ENCODE results near the gene RNASEH2A. TPM values are rescaled to one million over a fixed set of nuclear protein-coding genes. Genes with fewer than 3 reads are reported as not detected.

RNASEH2A gene
- total RNA-seq, 1 experiment from 2014 or later, result 68.8 TPM

DNA sequence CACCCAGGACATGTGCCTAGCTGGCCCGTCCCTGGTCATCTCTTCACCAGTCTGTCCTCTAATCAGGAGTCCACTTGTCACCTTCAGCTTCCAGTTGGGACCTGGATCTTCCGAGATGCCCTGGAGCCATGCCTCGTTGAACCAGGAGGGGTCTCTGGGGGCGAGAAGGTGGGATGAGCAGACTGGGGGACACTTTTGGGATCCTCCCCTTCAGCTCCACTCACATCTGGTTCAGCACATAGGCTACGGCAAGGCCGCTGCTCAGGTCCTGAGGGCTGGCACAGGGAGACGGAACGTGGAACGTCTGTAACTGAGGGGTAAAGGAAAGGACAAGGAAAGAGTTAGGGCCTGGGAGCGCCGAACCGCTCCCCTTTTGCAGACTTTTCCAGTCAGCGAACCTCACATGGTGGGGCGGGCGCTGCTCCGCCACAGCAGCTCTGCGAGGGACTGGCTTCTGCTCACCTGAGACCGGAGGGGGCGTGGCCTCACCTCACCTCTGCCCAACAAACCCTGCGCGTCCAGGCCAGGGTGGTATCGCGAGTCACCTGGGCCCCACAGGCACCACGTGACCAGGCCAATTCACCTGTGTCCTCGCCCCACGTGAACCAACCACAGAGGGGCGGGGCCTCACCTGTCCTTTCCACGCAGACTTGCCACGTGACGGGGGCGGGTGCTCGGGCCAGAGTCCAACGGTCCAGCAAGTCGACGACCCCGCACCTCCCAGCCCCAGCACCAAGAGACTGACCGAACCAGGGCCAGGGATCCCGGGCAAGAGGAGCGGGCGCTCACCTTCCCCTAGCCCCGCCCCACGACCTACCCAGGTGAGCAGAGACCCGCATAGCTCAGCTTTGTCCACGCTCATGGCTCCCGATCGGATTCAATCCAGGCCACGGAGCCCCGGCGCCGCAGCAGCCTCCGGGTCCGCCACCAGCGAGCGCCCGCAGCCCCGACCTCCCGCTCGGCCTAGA is 31.5 kb upstream of the RNASEH2A start, which contains the start of gene HOOK2:
HOOK2 (minus strand) TSS at position 965 of the 968 bp plus-strand sequence; CDS start at position 862, 103 bp downstream.
- DNase-seq (ENCODE audit: low read depth in 1 of 2, low spot score in 2 of 2), result no peak
- Histone ChIP-seq H3K27ac (no peak within 1 kb of the TSS), H3K27me3 (replicated peaks) (no peaks in the 10 kb centered on the region), H3K4me1 (replicated peaks) (peaks cover 34% of the 10 kb centered on the region), H3K9me3 (replicated peaks) (no peaks in the 10 kb centered on the region), H3K4me3 (peak within 1 kb of the TSS; percentile 43), H3K36me3 (0 out of 2 replicates have a peak, but pooled peaks cover 4% of the 10 kb centered on the region)

DNA sequence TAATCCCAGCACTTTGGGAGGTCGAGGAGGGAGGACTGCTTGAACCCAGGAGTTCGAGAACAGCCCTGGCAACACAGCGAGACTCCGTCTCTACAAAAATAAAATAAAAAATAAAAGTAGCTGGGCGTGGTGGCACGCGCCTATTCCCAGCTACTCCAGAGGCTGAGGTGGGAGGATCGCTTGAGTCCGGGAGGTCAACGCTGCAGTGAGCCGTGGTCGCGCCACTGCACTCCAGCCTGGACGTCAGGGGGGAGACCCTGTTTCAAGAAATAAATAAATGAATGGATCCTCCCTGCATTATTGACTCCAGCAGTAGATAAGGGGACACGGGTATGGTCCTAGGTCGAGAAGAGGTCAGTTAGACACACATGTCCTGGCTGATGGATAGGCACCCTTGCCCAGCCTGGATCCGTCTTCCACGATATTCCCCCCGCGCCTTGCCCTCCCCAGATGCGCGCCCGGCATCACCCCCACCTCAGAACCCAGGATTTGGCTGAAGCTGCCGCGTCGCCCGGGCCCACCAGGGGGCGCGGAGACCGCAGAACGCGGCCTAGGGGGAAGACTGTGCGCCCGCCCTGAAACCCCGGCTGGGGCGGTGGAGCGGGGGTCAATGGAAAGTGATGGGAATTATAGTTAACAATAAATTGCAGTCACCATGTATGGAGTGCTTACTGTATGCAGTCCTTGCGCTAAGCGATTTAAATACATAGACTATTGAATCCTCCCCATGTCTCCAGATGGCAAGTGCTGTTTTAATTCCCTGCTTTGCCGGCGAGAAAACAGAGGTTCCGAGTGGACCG is 29.0 kb upstream of the RNASEH2A start:
- DNase-seq (ENCODE audit: low read depth in 1 of 2, low spot score in 2 of 2), result peak; percentile 80 to 85
- Histone ChIP-seq H3K27me3 (replicated peaks) (no peaks in the 10 kb centered on the region), H3K9me3 (replicated peaks) (no peaks in the 10 kb centered on the region), H3K4me1 (replicated peaks) (peaks cover 39% of the 10 kb centered on the region), H3K4me3 (peak overlapping the region; percentile 42), H3K36me3 (0 out of 2 replicates have a peak, but pooled peaks cover 4% of the 10 kb centered on the region), H3K27ac (peak overlapping the region; percentile 62; the same call in 1 of the 2 replicates)

GRCh38 chr19:12778017-12778904 is 28.1 kb upstream of the RNASEH2A start:
- Histone ChIP-seq H3K27ac (peak overlapping the region; percentile 62), H3K27me3 (replicated peaks) (no peaks in the 10 kb centered on the region), H3K36me3 (0 out of 2 replicates have a peak, but pooled peaks cover 4% of the 10 kb centered on the region), H3K9me3 (replicated peaks) (no peaks in the 10 kb centered on the region), H3K4me1 (replicated peaks) (peaks cover 48% of the 10 kb centered on the region), H3K4me3 (peak overlapping the region; percentile 42)
- DNase-seq (ENCODE audit: low read depth in 1 of 2, low spot score in 2 of 2), result peak; percentile 79 to 85

GRCh38 chr19:12778905-12779161 is 27.6 kb upstream of the RNASEH2A start:
- no peaks in the 10 kb centered on the region for H3K9me3 ChIP-seq (replicated peaks)

GRCh38 chr19:12779162-12779993 is 27.0 kb upstream of the RNASEH2A start:
- no peaks in the 10 kb centered on the region for H3K27me3 ChIP-seq (replicated peaks)
- H3K9me3 ChIP-seq (replicated peaks), result no peaks in the 10 kb centered on the region
- no peak overlapping the region for H3K4me3 ChIP-seq
- H3K36me3 ChIP-seq, result 0 out of 2 replicates have a peak, but pooled peaks cover 4% of the 10 kb centered on the region
- peak; percentile 65 to 70 for DNase-seq (ENCODE audit: low read depth in 1 of 2, low spot score in 2 of 2)
- H3K4me1 ChIP-seq (replicated peaks), result peaks cover 52% of the 10 kb centered on the region
- peak overlapping the region; percentile 62 for H3K27ac ChIP-seq

More at GRCh38 chr19:12778905-12779161, 27.6 kb upstream of the RNASEH2A start:
- H3K4me1 ChIP-seq (replicated peaks), result peaks cover 48% of the 10 kb centered on the region
- DNase-seq (ENCODE audit: low read depth in 1 of 2, low spot score in 2 of 2), result no peak
- peak overlapping the region; percentile 62 for H3K27ac ChIP-seq
- peak overlapping the region; percentile 42 for H3K4me3 ChIP-seq
- H3K36me3 ChIP-seq, result 0 out of 2 replicates have a peak, but pooled peaks cover 4% of the 10 kb centered on the region
- H3K27me3 ChIP-seq (replicated peaks), result no peaks in the 10 kb centered on the region

GRCh38 chr19:12782174-12782423 is 24.3 kb upstream of the RNASEH2A start:
- H3K27me3 ChIP-seq (replicated peaks), result no peaks in the 10 kb centered on the region
- H3K4me3 ChIP-seq, result peak overlapping the region; percentile 38
- no peaks in the 10 kb centered on the region for H3K36me3 ChIP-seq
- no peaks in the 10 kb centered on the region for H3K9me3 ChIP-seq (replicated peaks)
- DNase-seq (ENCODE audit: low read depth in 1 of 2, low spot score in 2 of 2), result no peak
- H3K4me1 ChIP-seq (replicated peaks), result peaks cover 74% of the 10 kb centered on the region
- H3K27ac ChIP-seq, result peak overlapping the region; percentile 77

DNA sequence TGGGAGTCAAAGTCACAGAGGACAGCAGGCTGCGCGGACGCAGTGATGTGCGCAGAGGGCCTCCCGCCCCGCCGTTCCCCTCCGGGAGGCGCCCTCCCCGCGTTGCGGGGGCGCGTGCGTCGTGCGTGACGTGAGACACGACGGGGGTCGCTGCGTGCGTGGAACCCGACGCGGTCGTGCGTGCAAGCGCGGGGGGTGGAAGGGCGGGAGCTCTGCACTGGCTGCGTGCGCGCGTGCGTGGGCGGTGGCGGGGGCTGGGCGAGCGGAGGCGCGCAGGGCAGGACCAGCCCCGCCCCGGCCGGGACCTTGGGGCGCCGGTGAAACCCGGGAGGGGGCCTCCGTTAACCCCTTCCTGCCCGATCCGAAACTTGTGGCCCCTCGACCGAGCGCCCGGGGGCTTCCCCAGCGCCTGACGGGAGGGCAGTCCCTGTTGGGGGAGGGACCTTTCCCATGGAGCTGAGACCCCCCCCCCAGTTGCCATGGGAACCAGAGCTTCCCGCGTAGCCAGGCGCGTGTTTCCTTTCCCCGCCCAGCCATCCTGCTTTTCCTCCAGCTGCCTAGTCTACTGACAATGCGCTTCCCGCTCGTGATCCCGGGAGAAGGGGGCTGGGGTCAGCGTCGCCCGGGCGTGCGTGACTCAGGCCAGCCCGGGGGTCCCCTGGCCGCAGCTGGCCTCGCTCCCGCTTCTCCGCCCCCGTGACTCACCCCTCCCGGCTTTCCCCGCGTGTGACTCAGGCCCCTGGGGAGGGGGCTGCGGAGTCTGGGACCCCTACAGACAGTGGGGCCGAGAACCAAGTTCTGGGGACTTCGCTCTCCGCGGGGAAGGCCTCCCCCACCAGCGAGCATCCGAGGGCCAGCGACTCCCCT is 23.7 kb upstream of the RNASEH2A start:
- DNase-seq (ENCODE audit: low read depth in 1 of 2, low spot score in 2 of 2), result peak; percentile 91

DNA sequence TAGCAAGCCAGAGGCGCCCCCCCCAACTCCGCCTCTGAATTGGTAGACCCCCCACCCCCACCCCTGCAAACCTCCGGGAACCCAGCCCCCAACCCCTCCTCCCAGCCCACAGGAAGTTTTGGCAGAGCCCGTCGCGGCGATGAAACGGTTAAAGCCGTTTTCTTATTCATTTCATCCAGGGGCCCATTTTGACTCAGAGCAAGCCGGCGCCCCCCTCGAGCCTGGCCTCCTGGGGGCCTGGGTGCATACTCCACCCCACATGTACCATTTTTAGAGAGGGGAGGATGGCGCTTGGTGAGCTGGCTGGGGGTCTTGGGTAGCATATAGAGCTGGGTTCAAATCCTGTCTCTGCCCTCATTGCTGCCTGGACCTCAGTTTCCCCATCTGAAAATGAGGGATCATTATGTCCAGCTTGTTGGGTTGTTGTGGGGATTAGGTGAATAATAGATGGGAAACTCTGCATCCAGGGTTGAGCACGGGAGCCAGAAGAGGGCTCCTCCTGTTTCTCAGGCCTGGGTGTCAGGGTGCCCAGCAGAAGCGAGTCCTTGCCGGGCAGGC is 23.0 kb upstream of the RNASEH2A start:
- H3K4me1 ChIP-seq (replicated peaks), result peaks cover 80% of the 10 kb centered on the region
- peak overlapping the region; percentile 77 for H3K27ac ChIP-seq
- H3K4me3 ChIP-seq, result peak overlapping the region; percentile 38
- H3K9me3 ChIP-seq (replicated peaks), result no peaks in the 10 kb centered on the region
- no peaks in the 10 kb centered on the region for H3K36me3 ChIP-seq
- no peaks in the 10 kb centered on the region for H3K27me3 ChIP-seq (replicated peaks)
- DNase-seq (ENCODE audit: low read depth in 1 of 2, low spot score in 2 of 2), result peak; percentile 65 to 68

More for the DNA sequence above, 23.7 kb upstream of the RNASEH2A start:
- no peaks in the 10 kb centered on the region for H3K27me3 ChIP-seq (replicated peaks)
- no peaks in the 10 kb centered on the region for H3K9me3 ChIP-seq (replicated peaks)
- H3K27ac ChIP-seq, result peak overlapping the region; percentile 77
- peaks cover 76% of the 10 kb centered on the region for H3K4me1 ChIP-seq (replicated peaks)
- H3K4me3 ChIP-seq, result peak overlapping the region; percentile 38
- no peaks in the 10 kb centered on the region for H3K36me3 ChIP-seq

- peaks cover 80% of the 10 kb centered on the region for H3K4me1 ChIP-seq (replicated peaks)
- no peak overlapping the region for H3K4me3 ChIP-seq
- no peaks in the 10 kb centered on the region for H3K27me3 ChIP-seq (replicated peaks)
- H3K27ac ChIP-seq, result peak overlapping the region; percentile 77
- peak in 1 of 2 experiments; percentile 83 for DNase-seq (ENCODE audit: low read depth in 1 of 2, low spot score in 2 of 2)
- no peaks in the 10 kb centered on the region for H3K36me3 ChIP-seq
- no peaks in the 10 kb centered on the region for H3K9me3 ChIP-seq (replicated peaks)
These were observed 22.5 kb upstream of the RNASEH2A start for GRCh38 chr19:12783849-12784393.

DNA sequence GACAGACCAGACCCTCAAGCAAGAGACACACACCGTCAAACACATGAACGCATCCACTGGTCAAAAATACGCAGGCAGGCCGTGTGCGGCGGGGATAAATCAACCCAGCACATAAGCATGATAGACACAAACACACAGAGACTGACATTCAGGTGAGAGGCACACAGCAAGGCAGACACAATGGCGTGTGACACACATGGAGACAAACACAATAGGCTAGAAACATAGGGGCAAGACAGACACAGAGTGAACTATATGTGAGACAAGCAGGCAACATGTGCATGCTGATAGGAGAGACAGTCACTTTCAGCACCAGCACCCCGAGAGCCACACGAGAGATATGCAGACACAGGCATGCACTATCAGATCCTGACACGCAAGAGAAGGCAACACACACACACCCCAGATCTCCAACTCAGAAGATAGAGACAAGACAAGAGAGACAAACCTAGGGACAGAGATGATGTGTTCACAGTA is 22.0 kb upstream of the RNASEH2A start:
- Histone ChIP-seq H3K9me3 (replicated peaks) (no peaks in the 10 kb centered on the region), H3K27ac (peak overlapping the region; percentile 77), H3K36me3 (no peaks in the 10 kb centered on the region), H3K4me1 (replicated peaks) (peaks cover 80% of the 10 kb centered on the region), H3K27me3 (replicated peaks) (no peaks in the 10 kb centered on the region), H3K4me3 (no peak overlapping the region)
- DNase-seq (ENCODE audit: low read depth in 1 of 2, low spot score in 2 of 2), result peak in 1 of 2 experiments; percentile 63

GRCh38 chr19:12784871-12785430 is 21.4 kb upstream of the RNASEH2A start:
- Histone ChIP-seq H3K36me3 (no peaks in the 10 kb centered on the region), H3K4me1 (replicated peaks) (peaks cover 81% of the 10 kb centered on the region), H3K9me3 (replicated peaks) (no peaks in the 10 kb centered on the region), H3K27me3 (replicated peaks) (no peaks in the 10 kb centered on the region), H3K27ac (peak overlapping the region; percentile 77), H3K4me3 (no peak overlapping the region)
- peak; percentile 72 to 77 for DNase-seq (ENCODE audit: low read depth in 1 of 2, low spot score in 2 of 2)

Data from SJSA1 (cell line).